PC-3 (cell line): ENCODE results near the gene PAX4. TPM values are rescaled to one million over a fixed set of nuclear protein-coding genes. Genes with fewer than 3 reads are reported as not detected.
"Not testable (repeated sequence)": the region's sequence is repeated elsewhere in the genome, so short reads cannot be mapped to it uniquely, and the experiment has no call there.

Source experiments
- ATAC-seq: fragments of 200-7000 bp; cut with Tn5 transposase; 2 replicates; pipeline ENCODE4 v1.9.1; 2020; ENCODE audit warnings: mild to moderate bottlenecking, moderate library complexity
- BruUV-seq: library from RNA; stranded (reverse); fragments of 400-500 nt; replicated peaks from 2 replicates; lab custom pipeline; 2021; lab: Mats Ljungman, UMichigan
- CTCF ChIA-PET: fragments of 300-600 bp; sonication (Branson Sonifier 250); formaldehyde crosslinking; loops from one replicate; lab custom pipeline; 2022; ENCODE audit warnings: antibody characterized with exemption; lab: Charles Lee
- POLR2A ChIA-PET: fragments of 300-600 bp; sonication (Branson Sonifier 250); formaldehyde crosslinking; loops from one replicate; lab custom pipeline; 2022; ENCODE audit warnings: antibody characterized with exemption; ENCODE audit not compliant: unreplicated experiment; lab: Charles Lee
- DNase-seq: peaks from one replicate; pipeline ENCODE4 v3.0.0-alpha.2; 2015
- H2AFZ ChIP-seq: fragments of 300-600 bp; sonication (generic); 2 replicates; pipeline ENCODE4 v1.6.0; 2016; ENCODE audit warnings: antibody characterized with exemption, low read length
- H3F3A ChIP-seq: fragments of 300-600 bp; sonication (generic); one replicate; pipeline ENCODE4 v1.6.0; 2017; ENCODE audit warnings: antibody characterized with exemption, low read length, control low read depth, mild to moderate bottlenecking; ENCODE audit not compliant: unreplicated experiment
- H3K27ac ChIP-seq: fragments of 300-600 bp; sonication (generic); 2 replicates; pipeline ENCODE4 v1.5.1; 2016; ENCODE audit warnings: mild to moderate bottlenecking, low read length
- H3K27me3 ChIP-seq: fragments of 300-600 bp; sonication (generic); 2 replicates; pipeline ENCODE4 v1.6.1; 2016; ENCODE audit warnings: low read length, mixed read lengths
- H3K36me3 ChIP-seq: fragments of 300-600 bp; sonication (generic); 2 replicates; pipeline ENCODE4 v1.6.1; 2016; ENCODE audit warnings: low read depth, mixed run types, low read length, mixed read lengths
- H3K4me1 ChIP-seq: fragments of 300-600 bp; sonication (generic); 2 replicates; pipeline ENCODE4 v1.5.1; 2016; ENCODE audit warnings: low read length; ENCODE audit not compliant: insufficient read depth
- H3K4me2 ChIP-seq: fragments of 300-600 bp; sonication (generic); 2 replicates; pipeline ENCODE4 v1.6.0; 2016; ENCODE audit warnings: low read length
- H3K4me3 ChIP-seq: fragments of 300-600 bp; sonication (generic); 2 replicates; pipeline ENCODE4 v1.5.1; 2016; ENCODE audit warnings: mild to moderate bottlenecking, low read length, mixed read lengths
- H3K79me2 ChIP-seq: fragments of 300-600 bp; sonication (generic); 2 replicates; pipeline ENCODE4 v1.6.1; 2017; ENCODE audit warnings: low read length, mixed read lengths
- H3K9ac ChIP-seq: fragments of 300-600 bp; sonication (generic); 2 replicates; pipeline ENCODE4 v1.6.0; 2016; ENCODE audit warnings: mild to moderate bottlenecking, low read length
- H3K9me2 ChIP-seq: fragments of 300-600 bp; sonication (generic); replicated peaks from 2 replicates; pipeline ENCODE4 v1.6.1; 2016; ENCODE audit warnings: mixed run types, low read length, mixed read lengths
- H3K9me3 ChIP-seq: fragments of 300-600 bp; sonication (generic); 2 replicates; pipeline ENCODE4 v1.6.1; 2016; ENCODE audit warnings: low read length, mixed read lengths
- H4K20me1 ChIP-seq: fragments of 300-600 bp; sonication (generic); 2 replicates; pipeline ENCODE4 v1.6.1; 2016; ENCODE audit warnings: low read length, mixed read lengths
- CTCF ChIP-seq: fragments of 300-600 bp; sonication (generic); conservative IDR thresholded peaks from 2 replicates; pipeline ENCODE4 v1.5.1; 2017; ENCODE audit warnings: antibody characterized with exemption, low read depth, mild to moderate bottlenecking, low read length
- EZH2 ChIP-seq: fragments of 300-600 bp; sonication (generic); IDR thresholded peaks from one replicate; pipeline ENCODE4 v1.6.1; 2017; ENCODE audit warnings: antibody characterized with exemption, mild to moderate bottlenecking, low read length; ENCODE audit not compliant: unreplicated experiment
- EZH2phosphoT487 ChIP-seq: fragments of 300-600 bp; sonication (generic); IDR thresholded peaks from 2 replicates; pipeline ENCODE4 v1.6.1; 2018; ENCODE audit warnings: mild to moderate bottlenecking, antibody characterized with exemption, low read length, borderline replicate concordance
- intact Hi-C: fragments of 100-400 bp; cut with micrococcal nuclease; formaldehyde crosslinking; loops from 2 replicates; pipeline ENCODE4 v1.9.0; 2023
- total RNA-seq: library from RNA; depleted of rRNA; stranded (reverse); fragments of >200 nt; gene quantifications from 2 replicates; pipeline ENCODE4 v1.2.3, GENCODE V29; 2014; rRNA removed

Gene PAX4
- total RNA-seq, 1 experiment from 2014 or later, result not detected

GRCh38 chr7:127571741-127572505 lies 46.0 kb downstream of the PAX4 start:
- Histone ChIP-seq H2AFZ (no peak overlapping the region), H3F3A (no peaks in the 10 kb centered on the region), H3K9me2 (no peaks in the 10 kb centered on the region), H3K27ac (no peak overlapping the region), H3K4me3 (no peak overlapping the region), H3K79me2 (no peaks in the 10 kb centered on the region), H3K4me1 (no peaks in the 10 kb centered on the region), H3K4me2 (no peak overlapping the region), H3K27me3 (no peaks in the 10 kb centered on the region), H4K20me1 (no peaks in the 10 kb centered on the region), H3K36me3 (no peaks in the 10 kb centered on the region), H3K9ac (no peak overlapping the region), H3K9me3 (no peaks in the 10 kb centered on the region)
- no peak for DNase-seq
- POLR2A ChIA-PET, result no interaction called here
- no peak for ATAC-seq
- no peak for TF ChIP-seq EZH2phosphoT487
- TF ChIP-seq CTCF, result no peak
- no peak for TF ChIP-seq EZH2
- intact Hi-C loops, result no loop called here
- CTCF ChIA-PET, result no interaction called here
- BruUV-seq, result no TSS peak

- H3K4me1 ChIP-seq, CTCF ChIA-PET, H3K9ac ChIP-seq, POLR2A ChIA-PET, H2AFZ ChIP-seq, H3K9me2 ChIP-seq, H3K36me3 ChIP-seq, BruUV-seq, H3K27me3 ChIP-seq, H3K9me3 ChIP-seq, DNase-seq, ATAC-seq, H3K4me2 ChIP-seq, H3F3A ChIP-seq, H4K20me1 ChIP-seq, H3K4me3 ChIP-seq, intact Hi-C loops, H3K79me2 ChIP-seq, H3K27ac ChIP-seq: not testable (repeated sequence)
Measured at GRCh38 chr7:127568034-127568433, 49.9 kb downstream of the PAX4 start.

GRCh38 chr7:127566242-127566641 lies 51.7 kb downstream of the PAX4 start:
- H3K9me3 ChIP-seq, result no peaks in the 10 kb centered on the region
- H4K20me1 ChIP-seq, result no peaks in the 10 kb centered on the region
- POLR2A ChIA-PET, result no interaction called here
- intact Hi-C loops, result no loop called here
- CTCF ChIA-PET, result no interaction called here
- DNase-seq (no peak), ATAC-seq (no peak)
- no peaks in the 10 kb centered on the region for H3K27me3 ChIP-seq
- H3K9ac ChIP-seq, result no peak overlapping the region
- BruUV-seq, result no TSS peak
- H3K4me2 ChIP-seq, result no peak overlapping the region
- H3F3A ChIP-seq, result no peaks in the 10 kb centered on the region
- TF ChIP-seq EZH2, result no peak
- no peak for TF ChIP-seq EZH2phosphoT487
- TF ChIP-seq CTCF, result no peak
- H3K4me3 ChIP-seq, result no peak overlapping the region
- no peak overlapping the region for H2AFZ ChIP-seq
- 0 out of 2 replicates have a peak, but pooled peaks cover 10% of the 10 kb centered on the region for H3K4me1 ChIP-seq
- H3K79me2 ChIP-seq, result no peaks in the 10 kb centered on the region
- no peaks in the 10 kb centered on the region for H3K36me3 ChIP-seq
- H3K9me2 ChIP-seq, result no peaks in the 10 kb centered on the region
- H3K27ac ChIP-seq, result no peak overlapping the region

Other genes with a start within 250 kb of the PAX4 start
- gene ZNF800, start 225.4 kb downstream of the PAX4 start, total RNA-seq, result 13.2 and 18.5 TPM in 2 replicates
- gene GCC1, start 32.5 kb downstream of the PAX4 start, total RNA-seq, result 11.2 and 11.9 TPM in 2 replicates
- 163 and 187 TPM in 2 replicates for gene ARF5, start 29.7 kb downstream of the PAX4 start, total RNA-seq
- gene FSCN3, start 24.4 kb downstream of the PAX4 start, total RNA-seq, result 0.40 and 2.2 TPM in 2 replicates
- gene SND1, start 34.1 kb upstream of the PAX4 start, total RNA-seq, result 139 and 158 TPM in 2 replicates